Activated effector memory CD4-positive, alpha-beta T cell treated with anti-CD3 and anti-CD28 coated beads, Interleukin-2, amount 50 U/mL, for 16 hours (primary cell): ENCODE results near the gene PKD1.
A peak's percentile ranks its signal among the peaks of the same experiment; 100 is the strongest.
"Not testable (repeated sequence)": the region's sequence is repeated elsewhere in the genome, so short reads cannot be mapped to it uniquely, and the experiment has no call there.

ENCODE experiments used
- DNase-seq: peaks from one replicate; pipeline ENCODE4 v3.0.0-alpha.2; 2020

PKD1 gene

GRCh38 chr16:2105291-2105690 is 30.4 kb downstream of the PKD1 start:
- DNase-seq, result not testable (repeated sequence)

GRCh38 chr16:2104464-2104863 is 31.2 kb downstream of the PKD1 start:
- not testable (repeated sequence) for DNase-seq

- DNase-seq, result no peak
Measured at GRCh38 chr16:2102471-2102870, 33.2 kb downstream of the PKD1 start.

- DNase-seq, result not testable (repeated sequence)
Measured at GRCh38 chr16:2101581-2101980, 34.1 kb downstream of the PKD1 start.

- DNase-seq, result not testable (repeated sequence)
Measured at GRCh38 chr16:2097689-2098088, 38.0 kb downstream of the PKD1 start.

- DNase-seq, result no peak
Measured at GRCh38 chr16:2096853-2097595, 38.7 kb downstream of the PKD1 start.

GRCh38 chr16:2095918-2096582 is 39.6 kb downstream of the PKD1 start:
- no peak for DNase-seq

GRCh38 chr16:2095315-2095853 is 40.3 kb downstream of the PKD1 start:
- no peak for DNase-seq

GRCh38 chr16:2093793-2094192 is 41.9 kb downstream of the PKD1 start:
- DNase-seq, result no peak

- no peak for DNase-seq
Measured at GRCh38 chr16:2092866-2093265, 42.8 kb downstream of the PKD1 start.

GRCh38 chr16:2092256-2092620 is 43.5 kb downstream of the PKD1 start:
- no peak for DNase-seq

GRCh38 chr16:2091547-2092255 is 44.0 kb downstream of the PKD1 start:
- DNase-seq, result no peak

GRCh38 chr16:2090777-2091546 is 44.7 kb downstream of the PKD1 start:
- DNase-seq, result peak; percentile 75

- DNase-seq, result no peak
Measured at GRCh38 chr16:2090481-2090776, 45.3 kb downstream of the PKD1 start.

GRCh38 chr16:2089706-2090480 is 45.8 kb downstream of the PKD1 start:
- no peak for DNase-seq

- DNase-seq, result no peak
Measured at GRCh38 chr16:2088759-2089358, 46.8 kb downstream of the PKD1 start.

GRCh38 chr16:2087748-2088631 is 47.7 kb downstream of the PKD1 start:
- DNase-seq, result no peak

- no peak for DNase-seq
Measured at GRCh38 chr16:2086812-2087747, 48.6 kb downstream of the PKD1 start.

GRCh38 chr16:2086106-2086742 is 49.5 kb downstream of the PKD1 start:
- no peak for DNase-seq
